MCF 10A (cell line): ENCODE data around the gene ITIH4. TPM values are rescaled to one million over a fixed set of nuclear protein-coding genes. Genes with fewer than 3 reads are reported as not detected.

Experiments used
- BruUV-seq: library from RNA; stranded (reverse); fragments of 400-500 nt; replicated peaks from 2 replicates; lab custom pipeline; 2021; lab: Mats Ljungman, UMichigan
- CTCF ChIA-PET: fragments of 300-600 bp; sonication (Branson Sonifier 250); formaldehyde crosslinking; extraction: SDS; loops from one replicate; lab custom pipeline; 2021; ENCODE audit warnings: antibody characterized with exemption, inconsistent platforms; lab: Yijun Ruan, JAX
- POLR2A ChIA-PET: fragments of 300-600, 350-650 bp; sonication (Branson Sonifier 250); formaldehyde crosslinking; extraction: SDS; loops from one replicate; lab custom pipeline; 2020; ENCODE audit warnings: antibody characterized with exemption, inconsistent platforms; lab: Yijun Ruan, JAX
- DNase-seq: peaks from one replicate; pipeline ENCODE4 v3.0.0-alpha.2; 2018; ENCODE audit not compliant: unreplicated experiment
- H3K27ac Mint-ChIP-seq: one replicate; pipeline ENCODE4 v1.8.0; 2022; ENCODE audit warnings: mild to moderate bottlenecking, low read depth, mixed read lengths; ENCODE audit not compliant: unreplicated experiment
- H3K27me3 Mint-ChIP-seq: one replicate; pipeline ENCODE4 v1.8.0; 2022; ENCODE audit warnings: mixed read lengths; ENCODE audit not compliant: insufficient read depth, unreplicated experiment
- H3K36me3 Mint-ChIP-seq: one replicate; pipeline ENCODE4 v1.8.0; 2022; ENCODE audit warnings: mild to moderate bottlenecking, moderate library complexity, mixed read lengths; ENCODE audit not compliant: insufficient read depth, unreplicated experiment
- H3K4me1 Mint-ChIP-seq: one replicate; pipeline ENCODE4 v1.8.0; 2022; ENCODE audit warnings: mixed read lengths; ENCODE audit not compliant: insufficient read depth, unreplicated experiment
- H3K4me3 Mint-ChIP-seq: one replicate; pipeline ENCODE4 v1.8.0; 2022; ENCODE audit warnings: mild to moderate bottlenecking, moderate library complexity, mixed read lengths; ENCODE audit not compliant: unreplicated experiment
- H3K9me3 Mint-ChIP-seq: one replicate; pipeline ENCODE4 v1.8.0; 2022; ENCODE audit warnings: mixed read lengths; ENCODE audit not compliant: unreplicated experiment
- CTCF ChIP-seq: fragments of 200-600 bp; IDR thresholded peaks from one replicate; pipeline ENCODE4 v1.8.0; 2022; ENCODE audit warnings: antibody characterized with exemption, mild to moderate bottlenecking; ENCODE audit not compliant: unreplicated experiment
- intact Hi-C: fragments of 100-400 bp; cut with micrococcal nuclease; formaldehyde crosslinking; loops from 2 replicates; pipeline ENCODE4 v1.14.1; 2022
- total RNA-seq: library from RNA; stranded (reverse); gene quantifications from 2 replicates; pipeline ENCODE4 v1.2.3, GENCODE V29; 2022

ITIH4 gene
- total RNA-seq, 1 experiment from 2014 or later, result 0.58 TPM

- Mint-ChIP-seq H3K4me3 (no peak overlapping the region), H3K27me3 (peaks cover 12% of the 10 kb centered on the region), H3K27ac (no peak overlapping the region), H3K4me1 (peaks cover 7% of the 10 kb centered on the region), H3K9me3 (no peaks in the 10 kb centered on the region), H3K36me3 (no peaks in the 10 kb centered on the region)
- BruUV-seq, result no TSS peak
- no peak for DNase-seq
- TF ChIP-seq CTCF, result no peak
- CTCF ChIA-PET, result interaction anchor here (0.8 kb wide), 1 partner anchor 26 kb away, joined by 3 read pairs; no protein-coding TSS in a partner anchor
- POLR2A ChIA-PET, result no interaction called here
- intact Hi-C loops, result no loop called here
Observed at GRCh38 chr3:52805270-52806039, 25.0 kb downstream of the ITIH4 start.

- ChIA-PET POLR2A (no interaction called here), CTCF (no interaction called here)
- peaks cover 24% of the 10 kb centered on the region for H3K4me1 Mint-ChIP-seq
- no TSS peak for BruUV-seq
- DNase-seq, result no peak
- no peaks in the 10 kb centered on the region for H3K9me3 Mint-ChIP-seq
- no peaks in the 10 kb centered on the region for H3K27me3 Mint-ChIP-seq
- no peak for TF ChIP-seq CTCF
- no peak overlapping the region for H3K27ac Mint-ChIP-seq
- H3K4me3 Mint-ChIP-seq, result no peak overlapping the region
- intact Hi-C loops, result no loop called here
- no peaks in the 10 kb centered on the region for H3K36me3 Mint-ChIP-seq
Observed at GRCh38 chr3:52801839-52802238, 28.6 kb downstream of the ITIH4 start.

GRCh38 chr3:52800079-52800478, 30.4 kb downstream of the ITIH4 start:
- Mint-ChIP-seq H3K27me3 (no peaks in the 10 kb centered on the region), H3K36me3 (no peaks in the 10 kb centered on the region), H3K4me3 (no peak overlapping the region), H3K9me3 (no peaks in the 10 kb centered on the region), H3K4me1 (peaks cover 24% of the 10 kb centered on the region), H3K27ac (no peak overlapping the region)
- CTCF ChIA-PET, result interaction anchor here (0.7 to 1.9 kb wide), 7 partner anchors 9 to 272 kb away, joined by 3 to 7 read pairs (median 4); no protein-coding TSS in a partner anchor
- POLR2A ChIA-PET, result no interaction called here
- peak; percentile 37 for DNase-seq
- BruUV-seq, result no TSS peak
- no peak for TF ChIP-seq CTCF
- intact Hi-C loops, result no loop called here

- H3K27me3 Mint-ChIP-seq, result no peaks in the 10 kb centered on the region
- peak; percentile 50 for TF ChIP-seq CTCF
- peaks cover 24% of the 10 kb centered on the region for H3K4me1 Mint-ChIP-seq
- no TSS peak for BruUV-seq
- H3K4me3 Mint-ChIP-seq, result no peak overlapping the region
- no peaks in the 10 kb centered on the region for H3K9me3 Mint-ChIP-seq
- H3K36me3 Mint-ChIP-seq, result no peaks in the 10 kb centered on the region
- intact Hi-C loops, result no loop called here
- POLR2A ChIA-PET, result no interaction called here
- H3K27ac Mint-ChIP-seq, result no peak overlapping the region
- DNase-seq, result peak; percentile 68
- CTCF ChIA-PET, result interaction anchor here (0.7 to 1.9 kb wide), 17 partner anchors 10 to 273 kb away, joined by 3 to 9 read pairs (median 4); no protein-coding TSS in a partner anchor
Observed at GRCh38 chr3:52798978-52799476, 31.4 kb downstream of the ITIH4 start.
